NT2/D1 (cell line): ENCODE data around the gene SERPIND1.

Source experiments
- SUZ12 ChIP-seq: IDR thresholded peaks from 2 replicates; pipeline ENCODE4 v1.6.1; 2011; ENCODE audit not compliant: insufficient read length, insufficient read depth; ENCODE audit errors: extremely low read depth
- ZNF274 ChIP-seq: IDR thresholded peaks from 2 replicates; pipeline ENCODE4 v1.6.1; 2011; ENCODE audit warnings: mild to moderate bottlenecking, low read depth, low read length

- TF ChIP-seq ZNF274 (no peak), SUZ12 (no peak)
Observed at GRCh38 chr22:20779818-20780158, 5.9 kb downstream of the SERPIND1 start.
